Measurements from ENCODE around the gene KBTBD8.

- TF ChIP-seq POLR2A (IDR thresholded peaks at IDR 0.05; ENCODE audit: low read depth) (no peak), CTCF (IDR thresholded peaks at IDR 0.05) (no peak)
These were observed 19.1 kb downstream of the KBTBD8 start for GRCh38 chr3:67017211-67017610.

Measured in esophagus muscularis mucosa (tissue), 3 donors.